GM12878 (cell line): ENCODE data around the gene MYOM1. TPM values are rescaled to one million over a fixed set of nuclear protein-coding genes. Genes with fewer than 3 reads are reported as not detected.

Source experiments
- BACH1 ChIP-seq: fragments of 450-650 bp; IDR thresholded peaks from 2 replicates; pipeline ENCODE4 v1.6.1; 2017; ENCODE audit warnings: mild to moderate bottlenecking, borderline replicate concordance
- DPF2 ChIP-seq: fragments of 450-650 bp; IDR thresholded peaks from 2 replicates; pipeline ENCODE4 v1.6.1; 2017; ENCODE audit warnings: mild to moderate bottlenecking
- EED ChIP-seq: sonication (generic); IDR thresholded peaks from 2 replicates; pipeline ENCODE4 v1.6.1; 2016; ENCODE audit warnings: antibody characterized with exemption, low read depth
- FOXM1 ChIP-seq: IDR thresholded peaks from 2 replicates; pipeline ENCODE4 v1.6.1; 2012; ENCODE audit warnings: low read depth, mild to moderate bottlenecking, inconsistent platforms, low read length, moderate library complexity
- NRF1 ChIP-seq: conservative IDR thresholded peaks from 2 replicates; pipeline ENCODE4 v1.6.1; 2011; ENCODE audit warnings: mild to moderate bottlenecking, low read depth, low read length, improper control_type of control experiment
- PAX5 ChIP-seq: IDR thresholded peaks from 2 replicates; pipeline ENCODE4 v1.6.1; 2011; ENCODE audit warnings: low read depth, low read length, borderline replicate concordance
- POLR2AphosphoS5 ChIP-seq: IDR thresholded peaks from 2 replicates; pipeline ENCODE4 v1.6.1; 2011; ENCODE audit warnings: mild to moderate bottlenecking, low read length, inconsistent platforms
- RFX5 ChIP-seq: IDR thresholded peaks from 2 replicates; pipeline ENCODE4 v1.6.1; 2011; ENCODE audit warnings: low read depth, low read length, improper control_type of control experiment
- SPI1 ChIP-seq: IDR thresholded peaks from 2 replicates; pipeline ENCODE4 v1.6.1; 2011; ENCODE audit warnings: low read depth, mild to moderate bottlenecking, low read length, moderate library complexity, borderline replicate concordance; ENCODE audit not compliant: insufficient read depth
- SUPT20H ChIP-seq: IDR thresholded peaks from 2 replicates; pipeline ENCODE4 v1.6.1; 2011; ENCODE audit warnings: low read depth, mild to moderate bottlenecking, low read length, moderate library complexity, borderline replicate concordance; ENCODE audit not compliant: control insufficient read depth
- ZNF24 ChIP-seq: fragments of 450-650 bp; IDR thresholded peaks from 2 replicates; pipeline ENCODE4 v1.6.1; 2017; ENCODE audit warnings: antibody characterized with exemption, mild to moderate bottlenecking
- polyA plus RNA-seq, 11 experiments: library from polyadenylated mRNA; depleted of rRNA in 4 of 11; unstranded in 6 of 11; stranded (reverse) in 5 of 11; fragments of >200 nt; fragmentation: Nextera tagmentation in 4 of 11; fragmentation: Illumina TruSeq in 1 of 11; extraction: Ambion mirVana in 4 of 11; extraction: Trizol in 1 of 11; gene quantifications; 1 replicate in 1 of 11; 2 replicates in 10 of 11; pipeline versions ENCODE4 v1.2.1 to v1.2.3, GENCODE V29; 2011 to 2016; ENCODE audit warnings: inconsistent platforms in 2 of 11, missing spikeins in 2 of 11, low read depth in 1 of 11
- total RNA-seq, 4 experiments: library from RNA; depleted of rRNA in 3 of 4; stranded (reverse); fragments of >200 nt in 3 of 4; fragmentation: Illumina TruSeq in 1 of 4; extraction: Trizol in 1 of 4; gene quantifications; 2 replicates each; pipeline versions ENCODE4 v1.2.1 to v1.2.3, GENCODE V29; 2013 to 2021
- TF ChIP-seq, protein P1 (sequence below): fragments of 450-650 bp; formaldehyde crosslinking; IDR thresholded peaks from 2 replicates; pipeline ENCODE4 v1.4.0; 2022; ENCODE audit warnings: mild to moderate bottlenecking, moderate library complexity
- TF ChIP-seq, protein P2 (sequence below): fragments of 450-650 bp; IDR thresholded peaks from 2 replicates; pipeline ENCODE4 v1.6.1; 2017; ENCODE audit warnings: mild to moderate bottlenecking, moderate library complexity
- TF ChIP-seq, protein P3 (sequence below): fragments of 450-650 bp; IDR thresholded peaks from 2 replicates; pipeline ENCODE4 v1.6.1; 2017; ENCODE audit warnings: mild to moderate bottlenecking, low read depth, inconsistent platforms; ENCODE audit not compliant: poor library complexity, severe bottlenecking
- TF ChIP-seq, protein P4 (sequence below): IDR thresholded peaks from 2 replicates; pipeline ENCODE4 v1.6.1; 2011; ENCODE audit warnings: mild to moderate bottlenecking, low read depth, low read length, moderate library complexity; ENCODE audit not compliant: insufficient replicate concordance
- TF ChIP-seq, protein P5 (sequence below): fragments of 450-650 bp; IDR thresholded peaks from 2 replicates; pipeline ENCODE4 v1.6.1; 2016; ENCODE audit warnings: mild to moderate bottlenecking

MYOM1 gene
- total and polyA plus RNA-seq, 10 of the 15 experiments (the other 5 are each of a cell fraction or from before 2014, with no cell fraction given): 0.06 to 1.0 (median 0.57) TPM

DNA sequence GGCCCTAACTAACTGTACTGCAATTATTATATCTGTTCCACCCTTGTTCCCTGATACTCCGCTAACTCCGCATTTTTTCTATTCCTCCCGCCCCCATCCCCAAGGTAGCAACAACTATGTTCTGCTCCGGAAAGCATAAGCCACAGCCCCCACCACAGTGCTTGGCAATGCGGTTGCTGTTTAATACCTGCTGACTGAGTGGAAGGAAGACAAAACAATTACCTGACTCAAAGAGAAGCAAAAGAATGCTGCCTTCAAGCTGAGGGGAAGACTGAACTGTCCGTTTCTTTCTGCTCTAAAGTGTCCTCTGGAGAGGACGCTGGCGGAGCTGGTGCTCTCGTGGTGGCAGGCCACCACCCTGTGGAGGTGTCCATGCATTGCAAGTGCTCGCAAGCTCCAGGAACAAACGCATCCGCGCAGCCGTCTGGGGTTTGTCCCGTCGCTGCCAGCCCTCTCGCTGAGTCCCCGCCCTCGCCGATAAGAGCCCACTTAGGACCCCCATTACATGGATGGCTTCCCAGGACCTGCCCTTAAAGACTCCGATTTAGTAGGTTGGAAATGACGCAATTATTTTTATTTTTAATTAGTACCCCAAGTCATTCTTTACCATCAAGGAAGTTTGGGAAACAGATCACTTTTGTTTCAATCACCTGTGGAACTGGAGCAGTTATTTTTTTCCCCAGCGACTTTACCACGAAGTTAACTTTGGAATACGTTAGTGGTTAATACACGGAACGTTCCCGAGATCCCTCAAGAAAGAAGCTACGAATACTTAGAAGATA is 26.3 kb upstream of the MYOM1 start (continued):
- TF ChIP-seq, protein P1, sequence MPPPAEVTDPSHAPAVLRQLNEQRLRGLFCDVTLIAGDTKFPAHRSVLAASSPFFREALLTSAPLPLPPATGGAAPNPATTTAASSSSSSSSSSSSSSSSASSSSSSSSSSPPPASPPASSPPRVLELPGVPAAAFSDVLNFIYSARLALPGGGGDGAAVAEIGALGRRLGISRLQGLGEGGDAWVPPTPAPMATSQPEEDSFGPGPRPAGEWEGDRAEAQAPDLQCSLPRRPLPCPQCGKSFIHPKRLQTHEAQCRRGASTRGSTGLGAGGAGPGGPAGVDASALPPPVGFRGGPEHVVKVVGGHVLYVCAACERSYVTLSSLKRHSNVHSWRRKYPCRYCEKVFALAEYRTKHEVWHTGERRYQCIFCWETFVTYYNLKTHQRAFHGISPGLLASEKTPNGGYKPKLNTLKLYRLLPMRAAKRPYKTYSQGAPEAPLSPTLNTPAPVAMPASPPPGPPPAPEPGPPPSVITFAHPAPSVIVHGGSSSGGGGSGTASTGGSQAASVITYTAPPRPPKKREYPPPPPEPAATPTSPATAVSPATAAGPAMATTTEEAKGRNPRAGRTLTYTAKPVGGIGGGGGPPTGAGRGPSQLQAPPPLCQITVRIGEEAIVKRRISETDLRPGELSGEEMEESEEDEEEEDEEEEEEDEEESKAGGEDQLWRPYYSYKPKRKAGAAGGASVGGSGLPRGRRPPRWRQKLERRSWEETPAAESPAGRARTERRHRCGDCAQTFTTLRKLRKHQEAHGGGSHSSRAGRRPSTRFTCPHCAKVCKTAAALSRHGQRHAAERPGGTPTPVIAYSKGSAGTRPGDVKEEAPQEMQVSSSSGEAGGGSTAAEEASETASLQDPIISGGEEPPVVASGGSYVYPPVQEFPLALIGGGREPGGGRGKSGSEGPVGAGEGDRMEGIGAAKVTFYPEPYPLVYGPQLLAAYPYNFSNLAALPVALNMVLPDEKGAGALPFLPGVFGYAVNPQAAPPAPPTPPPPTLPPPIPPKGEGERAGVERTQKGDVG (CRISPR knock-in tag): no peak
- peak; percentile 65 for TF ChIP-seq POLR2AphosphoS5
- TF ChIP-seq, protein P2, sequence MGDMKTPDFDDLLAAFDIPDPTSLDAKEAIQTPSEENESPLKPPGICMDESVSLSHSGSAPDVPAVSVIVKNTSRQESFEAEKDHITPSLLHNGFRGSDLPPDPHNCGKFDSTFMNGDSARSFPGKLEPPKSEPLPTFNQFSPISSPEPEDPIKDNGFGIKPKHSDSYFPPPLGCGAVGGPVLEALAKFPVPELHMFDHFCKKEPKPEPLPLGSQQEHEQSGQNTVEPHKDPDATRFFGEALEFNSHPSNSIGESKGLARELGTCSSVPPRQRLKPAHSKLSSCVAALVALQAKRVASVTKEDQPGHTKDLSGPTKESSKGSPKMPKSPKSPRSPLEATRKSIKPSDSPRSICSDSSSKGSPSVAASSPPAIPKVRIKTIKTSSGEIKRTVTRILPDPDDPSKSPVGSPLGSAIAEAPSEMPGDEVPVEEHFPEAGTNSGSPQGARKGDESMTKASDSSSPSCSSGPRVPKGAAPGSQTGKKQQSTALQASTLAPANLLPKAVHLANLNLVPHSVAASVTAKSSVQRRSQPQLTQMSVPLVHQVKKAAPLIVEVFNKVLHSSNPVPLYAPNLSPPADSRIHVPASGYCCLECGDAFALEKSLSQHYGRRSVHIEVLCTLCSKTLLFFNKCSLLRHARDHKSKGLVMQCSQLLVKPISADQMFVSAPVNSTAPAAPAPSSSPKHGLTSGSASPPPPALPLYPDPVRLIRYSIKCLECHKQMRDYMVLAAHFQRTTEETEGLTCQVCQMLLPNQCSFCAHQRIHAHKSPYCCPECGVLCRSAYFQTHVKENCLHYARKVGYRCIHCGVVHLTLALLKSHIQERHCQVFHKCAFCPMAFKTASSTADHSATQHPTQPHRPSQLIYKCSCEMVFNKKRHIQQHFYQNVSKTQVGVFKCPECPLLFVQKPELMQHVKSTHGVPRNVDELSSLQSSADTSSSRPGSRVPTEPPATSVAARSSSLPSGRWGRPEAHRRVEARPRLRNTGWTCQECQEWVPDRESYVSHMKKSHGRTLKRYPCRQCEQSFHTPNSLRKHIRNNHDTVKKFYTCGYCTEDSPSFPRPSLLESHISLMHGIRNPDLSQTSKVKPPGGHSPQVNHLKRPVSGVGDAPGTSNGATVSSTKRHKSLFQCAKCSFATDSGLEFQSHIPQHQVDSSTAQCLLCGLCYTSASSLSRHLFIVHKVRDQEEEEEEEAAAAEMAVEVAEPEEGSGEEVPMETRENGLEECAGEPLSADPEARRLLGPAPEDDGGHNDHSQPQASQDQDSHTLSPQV: 0 out of 2 replicates have a peak, but pooled peaks have one; percentile 16
- 0 out of 2 replicates have a peak, but pooled peaks have one; percentile 24 for TF ChIP-seq ZNF24
- TF ChIP-seq, protein P3, sequence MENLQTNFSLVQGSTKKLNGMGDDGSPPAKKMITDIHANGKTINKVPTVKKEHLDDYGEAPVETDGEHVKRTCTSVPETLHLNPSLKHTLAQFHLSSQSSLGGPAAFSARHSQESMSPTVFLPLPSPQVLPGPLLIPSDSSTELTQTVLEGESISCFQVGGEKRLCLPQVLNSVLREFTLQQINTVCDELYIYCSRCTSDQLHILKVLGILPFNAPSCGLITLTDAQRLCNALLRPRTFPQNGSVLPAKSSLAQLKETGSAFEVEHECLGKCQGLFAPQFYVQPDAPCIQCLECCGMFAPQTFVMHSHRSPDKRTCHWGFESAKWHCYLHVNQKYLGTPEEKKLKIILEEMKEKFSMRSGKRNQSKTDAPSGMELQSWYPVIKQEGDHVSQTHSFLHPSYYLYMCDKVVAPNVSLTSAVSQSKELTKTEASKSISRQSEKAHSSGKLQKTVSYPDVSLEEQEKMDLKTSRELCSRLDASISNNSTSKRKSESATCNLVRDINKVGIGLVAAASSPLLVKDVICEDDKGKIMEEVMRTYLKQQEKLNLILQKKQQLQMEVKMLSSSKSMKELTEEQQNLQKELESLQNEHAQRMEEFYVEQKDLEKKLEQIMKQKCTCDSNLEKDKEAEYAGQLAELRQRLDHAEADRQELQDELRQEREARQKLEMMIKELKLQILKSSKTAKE: peak; percentile 44
- TF ChIP-seq PAX5: peak; percentile 73; the same call in 1 of the 2 replicates
- TF ChIP-seq RFX5: no peak
- TF ChIP-seq DPF2: 0 out of 2 replicates have a peak, but pooled peaks have one; percentile 14
- 0 out of 2 replicates have a peak, but pooled peaks have one; percentile 15 for TF ChIP-seq NRF1
- TF ChIP-seq, protein P4, sequence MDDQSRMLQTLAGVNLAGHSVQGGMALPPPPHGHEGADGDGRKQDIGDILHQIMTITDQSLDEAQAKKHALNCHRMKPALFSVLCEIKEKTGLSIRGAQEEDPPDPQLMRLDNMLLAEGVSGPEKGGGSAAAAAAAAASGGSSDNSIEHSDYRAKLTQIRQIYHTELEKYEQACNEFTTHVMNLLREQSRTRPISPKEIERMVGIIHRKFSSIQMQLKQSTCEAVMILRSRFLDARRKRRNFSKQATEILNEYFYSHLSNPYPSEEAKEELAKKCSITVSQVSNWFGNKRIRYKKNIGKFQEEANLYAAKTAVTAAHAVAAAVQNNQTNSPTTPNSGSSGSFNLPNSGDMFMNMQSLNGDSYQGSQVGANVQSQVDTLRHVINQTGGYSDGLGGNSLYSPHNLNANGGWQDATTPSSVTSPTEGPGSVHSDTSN: no peak
- peak; percentile 77 for TF ChIP-seq EED
- TF ChIP-seq FOXM1: peak; percentile 36; the same call in 1 of the 2 replicates
- TF ChIP-seq BACH1: no peak
- TF ChIP-seq, protein P5, sequence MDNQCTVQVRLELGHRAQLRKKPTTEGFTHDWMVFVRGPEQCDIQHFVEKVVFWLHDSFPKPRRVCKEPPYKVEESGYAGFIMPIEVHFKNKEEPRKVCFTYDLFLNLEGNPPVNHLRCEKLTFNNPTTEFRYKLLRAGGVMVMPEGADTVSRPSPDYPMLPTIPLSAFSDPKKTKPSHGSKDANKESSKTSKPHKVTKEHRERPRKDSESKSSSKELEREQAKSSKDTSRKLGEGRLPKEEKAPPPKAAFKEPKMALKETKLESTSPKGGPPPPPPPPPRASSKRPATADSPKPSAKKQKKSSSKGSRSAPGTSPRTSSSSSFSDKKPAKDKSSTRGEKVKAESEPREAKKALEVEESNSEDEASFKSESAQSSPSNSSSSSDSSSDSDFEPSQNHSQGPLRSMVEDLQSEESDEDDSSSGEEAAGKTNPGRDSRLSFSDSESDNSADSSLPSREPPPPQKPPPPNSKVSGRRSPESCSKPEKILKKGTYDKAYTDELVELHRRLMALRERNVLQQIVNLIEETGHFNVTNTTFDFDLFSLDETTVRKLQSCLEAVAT: no peak
- no peak for TF ChIP-seq SUPT20H
- no peak for TF ChIP-seq SPI1
